ENCODE results near the gene ADAMTSL1.

The ADAMTSL1 gene

DNA sequence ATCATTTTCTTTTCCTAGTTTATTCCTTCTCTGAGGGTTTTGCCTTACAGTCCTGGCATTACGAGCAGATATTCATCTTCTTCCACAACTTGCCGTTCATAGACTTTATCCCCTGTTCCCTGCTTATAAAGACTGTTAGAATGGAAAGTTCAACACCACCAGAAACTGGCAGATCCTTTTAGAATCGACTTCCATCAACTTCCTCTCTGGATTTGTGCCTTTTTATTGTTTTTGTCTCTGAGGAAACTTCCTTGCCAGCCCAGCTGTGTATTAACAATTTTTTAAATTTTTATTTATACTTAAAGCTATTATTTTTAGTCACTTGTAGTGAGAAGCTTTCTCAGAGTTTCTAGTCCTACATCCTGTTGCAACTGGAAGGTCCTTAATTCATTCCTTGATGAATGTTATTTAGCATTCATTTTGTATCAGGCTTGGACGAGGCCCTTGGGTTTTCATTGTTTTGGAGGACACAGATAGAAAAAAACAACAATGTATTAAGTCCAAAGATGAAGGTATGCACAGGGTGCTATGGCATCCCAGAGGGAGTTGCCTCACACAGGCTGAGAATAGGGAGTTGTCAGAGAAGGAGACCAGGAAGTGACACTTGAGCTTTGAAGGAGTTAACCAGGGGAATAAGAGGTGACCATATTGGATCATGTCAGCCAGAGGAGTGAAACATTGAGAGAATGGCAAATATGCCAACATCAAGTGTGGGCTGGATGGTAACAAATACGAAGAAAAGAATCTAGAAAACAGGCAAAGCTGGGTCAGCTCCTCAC is 81.3 kb downstream of the ADAMTSL1 start:
- no peak for DNase-seq

DNA sequence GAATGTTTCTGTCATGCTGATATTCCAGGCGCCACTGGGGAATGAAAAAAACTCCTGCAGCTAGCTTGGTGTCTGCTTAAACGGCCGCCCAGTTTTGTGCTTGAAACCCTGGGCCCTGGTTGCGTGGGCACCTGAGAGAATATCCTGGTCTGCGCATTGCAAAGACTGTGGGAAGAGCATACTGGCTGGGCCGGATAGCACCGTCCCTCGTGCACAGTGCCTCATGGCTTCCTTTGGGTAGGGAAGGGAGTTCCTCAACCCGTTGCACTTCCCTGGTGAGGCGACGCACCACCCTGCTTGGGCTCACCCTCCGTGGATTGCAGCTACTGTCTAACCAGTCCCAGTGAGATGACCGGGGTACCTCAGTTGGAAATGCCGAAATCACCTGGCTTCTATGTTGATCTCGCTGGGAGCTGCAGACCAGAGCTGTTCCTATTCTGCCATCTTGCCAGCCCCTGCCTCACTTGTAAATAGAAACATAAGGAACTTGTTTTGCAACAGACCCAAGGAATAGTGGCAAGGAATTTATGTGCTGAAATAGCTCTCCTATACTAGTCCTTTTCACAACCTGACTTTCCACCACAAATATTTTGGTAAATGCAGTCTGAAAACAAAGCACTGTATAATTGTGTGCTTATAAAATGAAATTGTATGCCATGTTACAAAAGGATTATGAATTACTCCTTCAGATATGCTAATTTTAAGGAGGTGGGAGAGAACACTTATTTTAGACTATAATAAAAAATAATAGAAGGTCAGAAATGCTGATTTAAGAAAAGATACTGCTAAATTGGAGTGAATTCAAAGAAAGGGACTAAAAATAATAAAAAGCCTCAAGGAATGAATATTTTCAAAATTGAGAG is 90.3 kb downstream of the ADAMTSL1 start:
- no peak for DNase-seq

GRCh38 chr9:18566121-18566520 is 92.2 kb downstream of the ADAMTSL1 start:
- no peak for DNase-seq

- DNase-seq: no peak
Measured at GRCh38 chr9:18568973-18569372, 95.0 kb downstream of the ADAMTSL1 start.

DNA sequence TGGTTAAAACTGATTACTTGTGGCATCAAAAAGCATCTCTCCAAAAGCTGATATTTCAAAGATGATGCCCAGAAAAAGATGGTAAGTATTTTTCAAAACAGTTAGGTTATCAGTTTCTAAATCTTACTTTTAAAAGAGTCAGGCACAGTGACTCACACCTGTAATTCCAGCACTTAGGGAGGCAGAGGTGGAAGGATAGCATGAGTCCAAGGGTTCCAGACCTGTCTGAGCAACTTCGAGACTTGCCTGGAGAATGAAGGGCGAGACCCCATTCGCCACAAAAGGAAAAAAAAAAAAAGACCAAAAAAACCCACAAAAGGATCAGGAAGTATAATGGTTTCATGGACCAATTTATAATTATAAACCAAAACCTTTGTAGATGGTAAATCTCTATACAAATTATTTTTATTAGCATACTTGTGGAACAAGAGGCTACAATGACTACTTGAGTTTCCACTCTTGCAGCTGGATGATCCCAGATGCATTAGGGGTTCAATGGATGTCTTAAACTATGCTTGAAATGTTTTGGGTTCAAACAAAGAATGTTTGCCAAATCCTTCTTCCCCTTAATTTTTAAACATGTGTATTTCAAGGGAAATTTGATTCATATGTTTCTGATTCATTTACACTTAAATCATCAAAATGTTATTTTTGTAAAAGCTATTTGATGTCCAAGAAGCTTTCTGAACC is 96.1 kb downstream of the ADAMTSL1 start:
- no peak for DNase-seq

DNA sequence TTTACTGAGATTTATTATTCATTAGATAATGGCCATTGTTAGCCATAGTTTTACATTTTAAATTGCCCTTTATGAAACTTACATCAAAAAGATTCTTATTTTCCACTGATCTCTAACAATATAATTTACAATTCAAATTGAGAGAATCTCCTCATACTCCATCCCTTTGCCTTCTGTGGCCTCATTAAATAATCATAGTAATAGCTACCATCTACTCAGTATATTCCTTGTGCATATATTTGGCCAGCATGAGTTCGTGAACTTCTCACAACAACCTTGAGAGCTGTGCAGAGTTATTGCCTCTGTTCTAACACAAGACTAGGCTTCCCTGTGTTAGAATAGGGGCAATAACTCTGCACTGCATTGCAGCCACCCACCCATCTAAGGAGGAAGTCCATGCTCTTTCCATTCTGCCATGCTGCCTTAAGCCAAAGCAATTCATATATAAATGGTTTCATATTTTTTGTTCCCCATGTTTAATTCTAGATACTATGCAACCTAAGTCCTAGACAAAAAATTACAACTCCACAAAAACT is 99.1 kb downstream of the ADAMTSL1 start:
- no peak for DNase-seq

GRCh38 chr9:18575686-18576085 is 101.7 kb downstream of the ADAMTSL1 start:
- no peak for DNase-seq

GRCh38 chr9:18579536-18579935 is 105.6 kb downstream of the ADAMTSL1 start:
- DNase-seq: no peak

GRCh38 chr9:18580151-18580550 is 106.2 kb downstream of the ADAMTSL1 start:
- DNase-seq: no peak

GRCh38 chr9:18585996-18586395 is 112.0 kb downstream of the ADAMTSL1 start:
- DNase-seq: no peak

DNA sequence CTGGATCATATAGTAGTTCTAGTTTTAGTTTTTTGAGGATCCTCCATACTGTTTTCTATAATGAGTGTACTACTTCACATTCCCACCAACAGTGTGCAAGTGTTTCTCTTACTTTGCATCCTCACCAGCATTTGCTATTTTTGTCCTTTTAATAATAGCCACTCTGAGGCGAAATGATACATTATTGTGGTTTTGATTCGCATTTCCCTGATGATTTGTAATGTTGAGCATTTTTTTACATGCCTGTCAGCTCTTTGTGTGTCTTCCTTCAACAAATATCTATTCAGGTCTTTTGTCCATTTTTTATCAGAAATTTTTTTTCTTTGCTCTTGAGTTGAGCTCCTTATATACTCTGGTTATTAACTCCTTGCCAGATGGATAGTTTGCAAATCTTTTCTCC is 114.0 kb downstream of the ADAMTSL1 start:
- no peak for DNase-seq

DNA sequence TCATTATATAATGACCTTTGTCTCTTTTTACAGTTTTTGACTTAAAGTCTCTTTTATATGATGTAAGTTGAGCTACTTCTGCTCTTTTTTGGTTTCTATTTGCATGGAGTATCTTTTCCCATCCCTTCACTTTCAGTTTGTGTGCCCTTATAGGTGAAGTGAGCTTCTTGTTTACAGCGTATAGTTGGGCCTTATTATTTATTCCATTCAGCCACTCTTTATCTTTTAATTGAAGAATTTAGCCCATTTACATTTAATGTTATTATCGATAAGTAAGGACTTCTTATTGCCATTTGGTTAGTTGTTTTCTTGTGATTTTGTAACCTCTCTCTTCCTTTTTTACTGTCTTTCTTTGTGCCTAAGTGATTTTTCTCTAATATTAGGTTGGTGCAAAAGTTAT is 117.3 kb downstream of the ADAMTSL1 start:
- no peak for DNase-seq

DNA sequence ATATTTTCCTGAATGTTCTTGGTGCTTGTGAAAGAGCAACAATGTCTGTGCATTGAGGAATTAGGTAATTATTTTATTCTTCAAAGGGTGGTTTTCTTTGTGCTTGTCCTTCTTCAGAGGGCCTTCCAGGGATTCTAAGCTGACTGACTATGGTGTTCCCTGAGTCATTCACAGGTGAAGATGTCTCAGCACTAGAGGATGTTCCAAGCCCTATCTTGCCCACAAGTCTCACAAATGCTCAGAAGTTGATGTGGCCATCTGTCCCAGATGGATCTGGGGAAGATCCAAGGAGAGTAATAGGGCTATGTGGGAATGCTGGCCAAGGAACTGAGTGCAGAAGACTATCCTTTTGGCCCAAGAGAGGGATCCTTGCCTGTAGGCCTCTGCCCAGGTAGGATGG is 120.9 kb downstream of the ADAMTSL1 start:
- DNase-seq: no peak

DNA sequence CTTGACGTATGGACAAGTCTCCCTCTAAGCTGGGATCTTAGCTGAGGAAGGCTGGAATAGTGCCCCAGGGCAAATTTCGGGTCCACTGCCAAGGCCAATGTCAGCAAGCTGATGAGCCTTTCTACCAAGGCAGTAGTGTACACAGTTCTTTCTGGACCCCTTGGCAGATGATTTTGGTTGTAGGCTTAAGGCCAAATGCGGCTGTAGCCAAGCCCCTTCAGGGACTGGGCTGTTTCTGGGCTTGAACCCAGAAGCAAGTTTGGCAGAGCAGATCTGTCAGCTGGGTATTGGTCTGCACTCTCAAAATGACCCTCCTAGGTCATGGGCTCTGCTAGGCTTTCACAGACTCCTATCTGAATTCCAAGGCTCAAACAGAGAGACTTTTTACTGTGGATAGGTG is 121.6 kb downstream of the ADAMTSL1 start:
- DNase-seq: no peak

DNA sequence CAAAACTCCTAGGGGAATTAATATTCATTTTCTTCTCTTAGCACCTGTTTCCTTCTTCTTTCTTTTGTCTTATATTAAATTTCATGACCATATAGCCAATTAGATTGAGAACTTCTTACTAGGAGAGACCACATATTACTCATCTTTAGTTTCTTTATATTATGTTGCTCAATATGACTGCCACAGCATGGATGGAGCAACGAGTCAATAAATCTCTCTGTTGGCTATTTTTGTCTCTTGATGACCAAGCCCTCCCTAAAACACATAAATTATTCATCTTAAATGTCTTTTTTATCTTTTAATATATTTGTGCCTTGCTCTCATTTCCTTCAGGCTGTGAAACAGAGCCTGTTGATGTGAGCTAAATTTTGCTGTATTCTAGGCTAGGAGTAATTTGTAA is 123.0 kb downstream of the ADAMTSL1 start:
- no peak for DNase-seq

GRCh38 chr9:18598969-18599368 is 125.0 kb downstream of the ADAMTSL1 start:
- no peak for DNase-seq

DNA sequence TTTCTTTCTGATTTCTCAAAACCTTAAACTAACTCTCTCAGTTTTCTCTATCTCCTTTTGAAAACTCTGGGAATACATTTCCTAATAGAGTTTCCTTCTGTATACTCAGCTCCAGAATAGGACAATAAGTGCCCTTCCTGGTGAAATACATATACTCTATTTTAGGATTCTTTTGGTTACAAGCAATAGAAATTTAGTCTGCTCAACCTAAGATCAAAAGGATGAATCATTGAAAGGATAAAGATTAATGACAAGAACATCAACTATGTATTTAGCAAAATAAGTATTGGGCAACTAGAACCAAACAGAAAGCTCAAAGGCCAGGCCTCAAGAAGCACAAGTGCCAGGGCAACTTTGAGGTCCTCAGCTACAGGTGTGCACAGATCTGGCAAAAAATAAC is 127.1 kb downstream of the ADAMTSL1 start:
- no peak for DNase-seq

DNA sequence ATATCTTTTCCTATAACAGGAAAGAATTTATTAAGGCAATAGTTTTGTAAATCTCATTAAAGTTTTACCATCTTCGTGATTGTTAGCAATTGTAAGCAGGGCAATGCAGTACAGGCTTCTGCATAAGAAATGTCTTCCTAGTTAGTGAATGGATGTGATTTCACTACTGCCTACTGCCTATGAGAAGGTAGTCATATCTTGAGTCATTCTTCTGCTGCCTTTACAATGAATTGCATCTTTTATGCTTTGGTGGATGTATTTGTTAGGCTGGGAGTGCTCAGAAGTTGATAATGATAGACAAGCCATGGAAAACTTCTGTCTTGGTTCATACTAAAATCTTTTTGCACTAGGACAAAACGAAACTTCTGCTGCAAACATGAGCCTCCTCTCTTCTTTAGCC is 128.0 kb downstream of the ADAMTSL1 start:
- DNase-seq: no peak

- no peak for DNase-seq
Measured at GRCh38 chr9:18604767-18605730, 131.1 kb downstream of the ADAMTSL1 start.

DNA sequence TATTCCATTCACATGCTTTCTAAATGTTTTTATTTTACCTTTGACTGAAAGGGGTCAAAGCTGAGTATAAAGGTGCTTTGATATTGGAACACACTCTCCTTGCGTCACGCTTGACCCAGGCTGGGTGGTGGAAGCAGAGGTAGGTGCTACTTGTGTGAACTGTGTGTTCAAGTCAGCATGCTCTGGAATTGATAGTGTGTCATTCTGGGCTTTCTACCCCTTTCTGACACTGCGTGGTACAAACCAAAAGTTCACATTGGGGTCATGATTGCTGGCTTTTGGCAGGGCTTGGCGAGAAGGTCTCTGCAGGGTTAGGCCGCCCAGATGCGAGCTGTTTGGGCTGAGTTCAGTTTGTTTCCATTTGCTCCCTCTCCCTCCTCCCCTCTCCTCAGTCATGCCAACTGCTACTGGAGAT is 131.8 kb downstream of the ADAMTSL1 start:
- no peak for DNase-seq

DNA sequence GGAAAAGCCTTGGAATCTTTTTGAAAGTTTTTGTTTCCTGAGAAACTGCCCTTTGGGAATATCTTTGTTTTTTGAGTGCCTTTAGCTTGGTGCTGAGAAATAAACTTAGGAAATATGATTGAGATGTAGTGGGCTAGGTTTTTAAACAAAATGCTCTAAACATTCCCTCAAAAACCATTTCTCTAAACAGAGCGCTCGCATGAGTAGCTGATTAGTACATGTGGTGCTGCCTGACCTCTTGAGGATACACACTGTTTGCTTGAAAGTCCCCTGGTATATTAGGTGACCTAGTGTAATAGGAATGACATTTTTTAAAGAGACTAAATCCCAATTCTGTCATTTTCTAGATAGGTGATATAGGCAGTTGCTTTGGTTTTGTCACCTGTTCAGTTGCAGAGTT is 132.3 kb downstream of the ADAMTSL1 start:
- DNase-seq: no peak

DNA sequence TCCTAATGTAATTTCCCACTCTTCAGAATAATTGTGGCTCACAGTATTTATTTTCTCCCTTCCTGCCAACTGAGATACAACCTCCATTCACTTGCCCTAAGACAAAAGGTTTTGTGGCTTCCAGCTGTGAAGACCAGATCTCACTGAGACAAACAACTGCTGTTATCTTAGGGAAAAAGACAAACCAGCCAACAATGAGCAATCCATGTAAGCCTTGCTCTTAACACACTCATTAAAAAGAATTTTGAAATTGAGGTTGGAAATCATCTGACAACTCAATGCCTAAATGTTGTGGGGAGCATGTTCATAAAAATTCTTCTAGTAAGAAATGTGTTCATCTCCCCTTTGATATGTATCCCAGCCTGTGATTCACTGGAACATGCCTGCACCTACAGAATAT is 132.9 kb downstream of the ADAMTSL1 start:
- DNase-seq: no peak
